DOHH2 (cell line): ENCODE results near the gene PASK.

Experiments used
- H3F3A ChIP-seq: fragments of 200-600 bp; sonication (generic), shearing (Covaris generic); 2 replicates; pipeline ENCODE4 v1.6.0; 2016; ENCODE audit warnings: antibody characterized with exemption, mild to moderate bottlenecking; ENCODE audit not compliant: control insufficient read depth, insufficient read depth
- H3K27ac ChIP-seq: fragments of 200-600 bp; sonication (generic); 2 replicates; pipeline ENCODE4 v1.5.1; 2014; ENCODE audit warnings: low read depth, mild to moderate bottlenecking, low read length, moderate library complexity
- H3K27me3 ChIP-seq: fragments of 200-600 bp; sonication (generic); 2 replicates; pipeline ENCODE4 v1.6.1; 2014; ENCODE audit warnings: mild to moderate bottlenecking, low read length, mixed read lengths; ENCODE audit not compliant: control insufficient read depth
- H3K36me3 ChIP-seq: fragments of 200-600 bp; sonication (generic); 2 replicates; pipeline ENCODE4 v1.6.1; 2014; ENCODE audit warnings: mild to moderate bottlenecking, low read length, moderate library complexity, mixed read lengths; ENCODE audit not compliant: control insufficient read depth
- H3K4me1 ChIP-seq: fragments of 200-600 bp; sonication (generic); 2 replicates; pipeline ENCODE4 v1.6.1; 2014; ENCODE audit warnings: mild to moderate bottlenecking, low read length, mixed read lengths; ENCODE audit not compliant: control insufficient read depth
- H3K4me2 ChIP-seq: fragments of 200-600 bp; sonication (generic); 2 replicates; pipeline ENCODE4 v1.6.0; 2014; ENCODE audit warnings: mild to moderate bottlenecking, low read length, moderate library complexity
- H3K4me3 ChIP-seq: fragments of 200-600 bp; sonication (generic); 2 replicates; pipeline ENCODE4 v1.5.1; 2014; ENCODE audit warnings: mild to moderate bottlenecking, low read length, mixed read lengths
- H3K79me2 ChIP-seq: fragments of 200-600 bp; sonication (generic); 2 replicates; pipeline ENCODE4 v1.6.1; 2014; ENCODE audit warnings: mild to moderate bottlenecking, low read length, mixed read lengths; ENCODE audit not compliant: control insufficient read depth
- H3K9me2 ChIP-seq: fragments of 200-600 bp; sonication (generic); replicated peaks from 2 replicates; pipeline ENCODE4 v1.6.1; 2014; ENCODE audit warnings: mild to moderate bottlenecking, low read length, mixed read lengths; ENCODE audit not compliant: control insufficient read depth
- H3K9me3 ChIP-seq: fragments of 200-600 bp; sonication (generic); 2 replicates; pipeline ENCODE4 v1.6.1; 2014; ENCODE audit warnings: antibody characterized with exemption, low read length, mixed read lengths; ENCODE audit not compliant: control insufficient read depth, insufficient read depth
- H4K20me1 ChIP-seq: fragments of 200-600 bp; sonication (generic); 2 replicates; pipeline ENCODE4 v1.6.0; 2014; ENCODE audit warnings: low read depth, mild to moderate bottlenecking, antibody characterized with exemption, low read length, moderate library complexity; ENCODE audit not compliant: control insufficient read depth, insufficient read depth
- EZH2phosphoT487 ChIP-seq: fragments of 200-600 bp; sonication (generic); IDR thresholded peaks from 2 replicates; pipeline ENCODE4 v1.6.1; 2017; ENCODE audit warnings: borderline replicate concordance, mild to moderate bottlenecking, antibody characterized with exemption, low read length, moderate library complexity, mixed read lengths
- TF ChIP-seq, protein P1 (sequence below): fragments of 200-600 bp; sonication (generic); IDR thresholded peaks from one replicate; pipeline ENCODE4 v1.5.1; 2014; ENCODE audit warnings: antibody characterized with exemption, mild to moderate bottlenecking, low read depth, low read length; ENCODE audit not compliant: poor library complexity, severe bottlenecking

Gene PASK

GRCh38 chr2:241110607-241111439 is 38.4 kb downstream of the PASK start:
- Histone ChIP-seq H3K9me3 (no peaks in the 10 kb centered on the region), H3K27ac (no peak overlapping the region; the same call in 1 of the 2 replicates), H3K27me3 (no peaks in the 10 kb centered on the region), H3K4me3 (no peak overlapping the region), H3F3A (no peaks in the 10 kb centered on the region), H3K4me1 (peaks cover 18% of the 10 kb centered on the region), H3K36me3 (peaks cover 42% of the 10 kb centered on the region), H3K9me2 (no peaks in the 10 kb centered on the region), H3K79me2 (no peaks in the 10 kb centered on the region), H4K20me1 (no peaks in the 10 kb centered on the region), H3K4me2 (peak overlapping the region; percentile 14; the same call in 1 of the 2 replicates)
- TF ChIP-seq, protein P1, sequence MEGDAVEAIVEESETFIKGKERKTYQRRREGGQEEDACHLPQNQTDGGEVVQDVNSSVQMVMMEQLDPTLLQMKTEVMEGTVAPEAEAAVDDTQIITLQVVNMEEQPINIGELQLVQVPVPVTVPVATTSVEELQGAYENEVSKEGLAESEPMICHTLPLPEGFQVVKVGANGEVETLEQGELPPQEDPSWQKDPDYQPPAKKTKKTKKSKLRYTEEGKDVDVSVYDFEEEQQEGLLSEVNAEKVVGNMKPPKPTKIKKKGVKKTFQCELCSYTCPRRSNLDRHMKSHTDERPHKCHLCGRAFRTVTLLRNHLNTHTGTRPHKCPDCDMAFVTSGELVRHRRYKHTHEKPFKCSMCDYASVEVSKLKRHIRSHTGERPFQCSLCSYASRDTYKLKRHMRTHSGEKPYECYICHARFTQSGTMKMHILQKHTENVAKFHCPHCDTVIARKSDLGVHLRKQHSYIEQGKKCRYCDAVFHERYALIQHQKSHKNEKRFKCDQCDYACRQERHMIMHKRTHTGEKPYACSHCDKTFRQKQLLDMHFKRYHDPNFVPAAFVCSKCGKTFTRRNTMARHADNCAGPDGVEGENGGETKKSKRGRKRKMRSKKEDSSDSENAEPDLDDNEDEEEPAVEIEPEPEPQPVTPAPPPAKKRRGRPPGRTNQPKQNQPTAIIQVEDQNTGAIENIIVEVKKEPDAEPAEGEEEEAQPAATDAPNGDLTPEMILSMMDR: no peak
- no peak for TF ChIP-seq EZH2phosphoT487

DNA sequence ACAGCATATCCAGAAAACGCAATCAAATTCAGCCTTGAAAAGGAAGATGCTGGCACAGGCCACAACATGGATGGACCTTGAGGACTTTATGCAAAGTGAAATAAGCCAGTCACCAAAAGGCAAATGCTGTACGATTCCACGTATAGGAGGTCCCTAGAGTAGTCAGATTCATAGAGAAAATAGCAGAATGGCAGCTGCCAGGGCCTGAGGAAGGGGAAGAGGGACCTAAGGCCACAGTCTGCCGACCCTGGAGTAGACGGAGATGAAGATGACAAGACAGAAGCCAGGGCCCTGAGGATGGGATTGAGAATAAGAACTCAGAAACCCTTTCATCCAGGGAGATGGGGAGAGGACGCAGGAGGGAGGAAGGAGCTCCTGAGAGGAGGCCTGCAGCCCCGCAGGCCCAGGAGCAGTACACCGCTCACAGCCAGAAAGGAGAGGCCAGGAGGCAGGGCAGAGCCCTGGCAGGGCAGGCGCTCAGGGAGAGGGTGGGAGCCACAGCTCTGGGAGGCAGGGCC is 39.1 kb downstream of the PASK start:
- TF ChIP-seq, protein P1: no peak
- TF ChIP-seq EZH2phosphoT487: no peak
- no peaks in the 10 kb centered on the region for H3K9me3 ChIP-seq
- peaks cover 41% of the 10 kb centered on the region for H3K36me3 ChIP-seq
- no peaks in the 10 kb centered on the region for H3K79me2 ChIP-seq
- no peaks in the 10 kb centered on the region for H3K27me3 ChIP-seq
- peaks cover 19% of the 10 kb centered on the region for H3K4me1 ChIP-seq
- no peak overlapping the region for H3K4me3 ChIP-seq
- no peak overlapping the region; the same call in 1 of the 2 replicates for H3K27ac ChIP-seq
- peak overlapping the region; percentile 14; the same call in 1 of the 2 replicates for H3K4me2 ChIP-seq
- H4K20me1 ChIP-seq: no peaks in the 10 kb centered on the region
- H3F3A ChIP-seq: no peaks in the 10 kb centered on the region
- H3K9me2 ChIP-seq: no peaks in the 10 kb centered on the region

DNA sequence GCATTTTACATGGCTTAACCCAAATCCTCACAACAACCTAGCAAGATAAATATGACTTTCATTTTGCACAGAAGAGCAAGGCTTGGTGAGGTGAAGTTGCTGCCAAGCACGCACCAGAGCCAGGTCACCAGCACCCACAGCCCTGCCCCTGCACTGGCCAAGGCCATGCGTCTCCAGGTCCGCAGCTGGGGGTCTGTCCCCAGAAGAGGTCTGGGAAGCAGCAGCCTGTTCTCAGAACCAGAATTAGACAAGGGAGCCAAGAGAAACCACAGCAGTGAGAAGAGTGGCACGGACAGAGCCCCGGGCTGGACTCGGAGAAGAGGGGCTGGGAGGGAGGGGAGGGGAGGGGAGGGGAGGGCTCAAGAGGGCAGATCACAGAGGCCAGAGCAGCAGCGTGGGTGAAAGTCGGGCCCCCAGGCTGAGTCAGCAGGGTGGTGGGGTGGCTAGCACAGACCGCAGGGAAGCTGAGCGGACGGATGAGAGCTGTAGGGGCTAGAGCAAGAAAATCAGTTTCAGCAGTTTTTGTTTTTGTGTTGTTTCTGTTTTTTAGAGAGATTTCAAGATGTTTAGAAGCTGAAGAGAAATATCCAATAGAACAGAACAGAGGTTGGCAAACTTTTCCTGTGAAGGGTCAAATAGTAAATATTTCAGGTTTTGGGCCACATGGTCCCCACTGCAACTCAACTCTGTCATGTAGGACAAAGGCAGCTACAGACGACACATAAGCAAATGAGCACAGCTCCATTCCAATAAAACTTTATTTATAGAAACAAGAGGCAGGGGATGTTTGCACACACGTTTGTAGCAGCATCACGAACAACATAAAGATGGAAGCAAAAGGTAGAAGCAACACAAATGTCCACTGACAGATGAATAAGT is 39.8 kb downstream of the PASK start:
- H3K36me3 ChIP-seq: peaks cover 34% of the 10 kb centered on the region
- H3K4me2 ChIP-seq: no peak overlapping the region
- H3F3A ChIP-seq: no peaks in the 10 kb centered on the region
- no peak overlapping the region for H3K4me3 ChIP-seq
- no peaks in the 10 kb centered on the region for H4K20me1 ChIP-seq
- no peak for TF ChIP-seq EZH2phosphoT487
- TF ChIP-seq, protein P1: no peak
- no peaks in the 10 kb centered on the region for H3K27me3 ChIP-seq
- H3K79me2 ChIP-seq: no peaks in the 10 kb centered on the region
- H3K9me2 ChIP-seq: no peaks in the 10 kb centered on the region
- H3K9me3 ChIP-seq: no peaks in the 10 kb centered on the region
- peaks cover 19% of the 10 kb centered on the region for H3K4me1 ChIP-seq
- H3K27ac ChIP-seq: no peak overlapping the region
